WTC11 (cell line): ENCODE results near the gene TSPAN17.

Source experiments
- AFF4 ChIP-seq: sonication (generic); formaldehyde crosslinking; IDR thresholded peaks from 2 replicates; pipeline ENCODE4 v1.8.1; 2023; ENCODE audit warnings: mild to moderate bottlenecking, missing genetic modification reagents, borderline replicate concordance
- ATF3 ChIP-seq: sonication (generic); formaldehyde crosslinking; conservative IDR thresholded peaks from 2 replicates; pipeline ENCODE4 v1.8.1; 2022; ENCODE audit warnings: mild to moderate bottlenecking, missing genetic modification reagents
- CREM ChIP-seq: sonication (generic); formaldehyde crosslinking; IDR thresholded peaks from 2 replicates; pipeline ENCODE4 v1.8.1; 2022; ENCODE audit warnings: mild to moderate bottlenecking, missing genetic modification reagents, moderate library complexity
- CTCF ChIP-seq: fragments of 200-600 bp; IDR thresholded peaks from 2 replicates; pipeline ENCODE4 v1.8.0; 2022; ENCODE audit warnings: antibody characterized with exemption
- E2F5 ChIP-seq: sonication (generic); formaldehyde crosslinking; IDR thresholded peaks from 2 replicates; pipeline ENCODE4 v1.8.1; 2022; ENCODE audit warnings: mild to moderate bottlenecking, moderate library complexity, missing genetic modification reagents
- ELF4 ChIP-seq: sonication (generic); formaldehyde crosslinking; IDR thresholded peaks from 2 replicates; pipeline ENCODE4 v1.8.1; 2022; ENCODE audit warnings: low read depth, mild to moderate bottlenecking, moderate library complexity, missing genetic modification reagents
- FOXP1 ChIP-seq: sonication (generic); formaldehyde crosslinking; IDR thresholded peaks from 2 replicates; pipeline ENCODE4 v1.8.0; 2022; ENCODE audit warnings: missing genetic modification reagents, mild to moderate bottlenecking, moderate library complexity, borderline replicate concordance
- HMGXB4 ChIP-seq: sonication (generic); formaldehyde crosslinking; IDR thresholded peaks from 2 replicates; pipeline ENCODE4 v1.8.1; 2023; ENCODE audit warnings: mild to moderate bottlenecking, moderate library complexity, missing genetic modification reagents
- MAX ChIP-seq: sonication (generic); formaldehyde crosslinking; IDR thresholded peaks from 2 replicates; pipeline ENCODE4 v1.8.0; 2022; ENCODE audit warnings: mild to moderate bottlenecking, missing genetic modification reagents
- MYBL2 ChIP-seq: sonication (generic); formaldehyde crosslinking; IDR thresholded peaks from 2 replicates; pipeline ENCODE4 v1.8.1; 2023; ENCODE audit warnings: mild to moderate bottlenecking, moderate library complexity, missing genetic modification reagents
- PREB ChIP-seq: sonication (generic); formaldehyde crosslinking; IDR thresholded peaks from 2 replicates; pipeline ENCODE4 v1.8.1; 2022; ENCODE audit warnings: mild to moderate bottlenecking, missing genetic modification reagents, moderate library complexity, borderline replicate concordance
- RELA ChIP-seq: sonication (generic); formaldehyde crosslinking; IDR thresholded peaks from 2 replicates; pipeline ENCODE4 v1.8.1; 2022; ENCODE audit warnings: missing genetic modification reagents, mild to moderate bottlenecking, borderline replicate concordance
- USF2 ChIP-seq: sonication (generic); formaldehyde crosslinking; IDR thresholded peaks from 2 replicates; pipeline ENCODE4 v1.8.1; 2023; ENCODE audit warnings: mild to moderate bottlenecking, missing genetic modification reagents, moderate library complexity

- TF ChIP-seq FOXP1 (no peak), CTCF (no peak), AFF4 (no peak), ATF3 (CRISPR knock-in tag) (no peak), PREB (CRISPR knock-in tag) (no peak), USF2 (CRISPR knock-in tag) (no peak), HMGXB4 (CRISPR knock-in tag) (no peak), MYBL2 (CRISPR knock-in tag) (no peak), CREM (no peak), MAX (CRISPR knock-in tag) (no peak), ELF4 (CRISPR knock-in tag) (no peak), RELA (CRISPR knock-in tag) (no peak), E2F5 (CRISPR knock-in tag) (no peak)
These were observed 28.5 kb upstream of the TSPAN17 start for GRCh38 chr5:176618783-176619182.
